T-helper 17 cell (primary cell): ENCODE data around the gene MAPKAP1. TPM values are rescaled to one million over a fixed set of nuclear protein-coding genes. Genes with fewer than 3 reads are reported as not detected.

ENCODE experiments used
- ATAC-seq: fragments of 150-1000 bp; cut with Tn5 transposase; 2 replicates; pipeline ENCODE4 v1.10.0; 2021; ENCODE audit warnings: mild to moderate bottlenecking, moderate library complexity
- DNase-seq, 3 donors: peaks; one replicate each; pipeline versions ENCODE4 v3.0.0 to v3.0.0-alpha.2; 2020 to 2021
- H3K9me3 ChIP-seq: one replicate; pipeline ENCODE4 v1.7.0; 2013; ENCODE audit warnings: low read length, mild to moderate bottlenecking; ENCODE audit not compliant: control insufficient read depth, poor library complexity, severe bottlenecking
- H3K27ac Mint-ChIP-seq: one replicate; pipeline ENCODE4 v1.8.0; 2022; ENCODE audit warnings: mild to moderate bottlenecking, moderate library complexity, mixed read lengths
- H3K27me3 Mint-ChIP-seq: one replicate; pipeline ENCODE4 v1.8.0; 2022; ENCODE audit warnings: mixed read lengths
- H3K36me3 Mint-ChIP-seq: one replicate; pipeline ENCODE4 v1.8.0; 2022; ENCODE audit warnings: low read depth, mixed read lengths
- H3K4me1 Mint-ChIP-seq: one replicate; pipeline ENCODE4 v1.8.0; 2022; ENCODE audit warnings: mild to moderate bottlenecking, mixed read lengths
- H3K4me3 Mint-ChIP-seq: one replicate; pipeline ENCODE4 v1.8.0; 2022; ENCODE audit warnings: mild to moderate bottlenecking, moderate library complexity, mixed read lengths
- total RNA-seq, 4 donors: library from RNA in 2 of 4; stranded (reverse) in 2 of 4; gene quantifications; one replicate each; pipeline ENCODE4 v1.2.3 and lab custom pipeline; 2022 to 2026

The MAPKAP1 gene
- total RNA-seq, 2 donors from 2014 or later, result 46.6 to 52.9 TPM

DNA sequence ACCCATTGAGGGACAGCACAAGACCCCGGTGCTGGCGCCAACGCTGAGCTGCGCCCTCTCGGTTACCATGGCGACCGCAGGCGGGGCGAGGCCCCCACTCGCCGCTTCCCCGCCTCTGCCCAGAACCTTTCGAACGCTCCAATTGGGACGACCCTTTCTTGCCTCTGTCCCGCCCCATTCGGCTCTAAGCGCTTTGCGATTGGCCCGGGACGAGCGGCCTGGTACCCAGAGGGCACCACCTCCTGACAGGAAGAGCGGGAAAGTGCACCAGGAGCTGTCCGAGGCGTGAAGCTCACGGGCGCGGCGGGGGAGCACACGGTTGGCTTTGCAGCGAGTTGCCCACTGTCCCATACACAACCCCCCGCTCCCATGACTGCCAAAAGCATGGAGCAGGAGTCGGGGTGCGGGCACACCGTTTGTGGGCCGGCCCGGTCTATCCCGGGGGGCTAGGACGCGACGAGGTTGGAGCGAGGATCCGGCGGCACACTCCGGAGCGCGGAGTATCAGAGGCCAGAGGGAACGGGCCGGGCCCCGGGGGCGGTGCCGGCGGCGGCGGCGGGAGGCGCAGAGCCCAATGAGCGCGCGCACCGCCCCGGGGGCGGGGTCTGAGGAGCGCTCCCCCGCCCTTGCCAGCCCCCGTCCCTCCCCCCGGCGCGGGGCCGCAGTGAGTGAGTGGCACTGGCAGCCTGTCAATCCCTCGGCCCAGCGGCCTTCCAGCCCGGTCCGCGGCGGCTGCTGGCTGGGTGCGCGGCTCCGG is 39.2 kb upstream of the MAPKAP1 start:
- H3K9me3 ChIP-seq, result no peaks in the 10 kb centered on the region
- ATAC-seq (peak; percentile 87), DNase-seq (peak; percentile 88 to 93 (median 89))
- H3K36me3 Mint-ChIP-seq, result no peaks in the 10 kb centered on the region
- H3K27ac Mint-ChIP-seq, result peak overlapping the region; percentile 93
- H3K27me3 Mint-ChIP-seq, result peaks cover 6% of the 10 kb centered on the region
- peak overlapping the region; percentile 96 for H3K4me3 Mint-ChIP-seq
- peaks cover 20% of the 10 kb centered on the region for H3K4me1 Mint-ChIP-seq

GRCh38 chr9:125745682-125746016 is 38.6 kb upstream of the MAPKAP1 start:
- peak overlapping the region; percentile 93 for H3K27ac Mint-ChIP-seq
- DNase-seq (no peak), ATAC-seq (no peak)
- H3K27me3 Mint-ChIP-seq, result peaks cover 6% of the 10 kb centered on the region
- H3K4me1 Mint-ChIP-seq, result peaks cover 17% of the 10 kb centered on the region
- H3K36me3 Mint-ChIP-seq, result no peaks in the 10 kb centered on the region
- peak overlapping the region; percentile 96 for H3K4me3 Mint-ChIP-seq
- no peaks in the 10 kb centered on the region for H3K9me3 ChIP-seq

- Mint-ChIP-seq H3K4me3 (peak overlapping the region; percentile 96), H3K27me3 (peaks cover 6% of the 10 kb centered on the region), H3K4me1 (peaks cover 16% of the 10 kb centered on the region), H3K36me3 (no peaks in the 10 kb centered on the region), H3K27ac (no peak overlapping the region)
- ATAC-seq (no peak), DNase-seq (no peak)
- no peaks in the 10 kb centered on the region for H3K9me3 ChIP-seq
Observed at GRCh38 chr9:125745018-125745417, 38.0 kb upstream of the MAPKAP1 start.

- DNase-seq (no peak), ATAC-seq (no peak)
- H3K9me3 ChIP-seq, result no peaks in the 10 kb centered on the region
- peaks cover 6% of the 10 kb centered on the region for H3K27me3 Mint-ChIP-seq
- H3K4me3 Mint-ChIP-seq, result no peak overlapping the region
- H3K36me3 Mint-ChIP-seq, result no peaks in the 10 kb centered on the region
- no peak overlapping the region for H3K27ac Mint-ChIP-seq
- H3K4me1 Mint-ChIP-seq, result peaks cover 16% of the 10 kb centered on the region
Observed at GRCh38 chr9:125744616-125745015, 37.6 kb upstream of the MAPKAP1 start.

DNA sequence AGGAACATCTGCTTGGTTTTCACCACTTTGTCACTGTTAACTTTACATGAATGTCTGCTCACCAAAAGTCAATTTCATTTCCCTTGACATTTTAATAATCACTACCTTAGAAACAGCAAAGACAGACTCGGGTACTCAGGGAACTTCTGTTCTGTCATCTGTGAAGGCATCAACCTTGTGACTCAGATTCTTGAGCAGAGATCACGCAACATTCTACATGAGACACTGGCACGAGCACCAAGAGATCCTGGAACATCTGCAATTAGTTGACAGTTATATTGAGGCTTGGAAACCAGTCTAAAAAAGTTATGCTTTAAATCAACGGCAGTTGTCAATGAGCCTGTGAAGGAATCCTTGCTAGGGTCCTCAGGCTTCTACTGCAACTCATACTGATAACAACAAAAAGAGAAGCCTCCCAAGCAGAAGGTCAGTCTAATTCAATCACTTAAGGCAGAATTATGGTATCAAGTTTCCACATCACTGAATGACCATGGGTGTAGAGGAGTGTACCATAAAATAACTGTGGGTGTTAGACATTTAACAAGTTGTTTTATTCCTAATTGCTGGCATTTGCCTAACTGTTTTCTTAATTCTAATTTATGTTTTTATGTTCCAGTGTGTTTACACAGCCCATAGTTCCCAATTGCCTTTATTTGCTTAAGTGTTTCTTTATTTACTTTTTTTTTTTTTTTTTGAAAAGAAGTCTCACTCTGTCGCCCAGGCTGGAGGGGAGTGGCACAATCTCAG is 36.8 kb upstream of the MAPKAP1 start:
- DNase-seq (no peak), ATAC-seq (no peak)
- Mint-ChIP-seq H3K27ac (no peak overlapping the region), H3K4me3 (no peak overlapping the region), H3K4me1 (peaks cover 11% of the 10 kb centered on the region), H3K36me3 (no peaks in the 10 kb centered on the region), H3K27me3 (peaks cover 6% of the 10 kb centered on the region)
- H3K9me3 ChIP-seq, result no peaks in the 10 kb centered on the region

DNA sequence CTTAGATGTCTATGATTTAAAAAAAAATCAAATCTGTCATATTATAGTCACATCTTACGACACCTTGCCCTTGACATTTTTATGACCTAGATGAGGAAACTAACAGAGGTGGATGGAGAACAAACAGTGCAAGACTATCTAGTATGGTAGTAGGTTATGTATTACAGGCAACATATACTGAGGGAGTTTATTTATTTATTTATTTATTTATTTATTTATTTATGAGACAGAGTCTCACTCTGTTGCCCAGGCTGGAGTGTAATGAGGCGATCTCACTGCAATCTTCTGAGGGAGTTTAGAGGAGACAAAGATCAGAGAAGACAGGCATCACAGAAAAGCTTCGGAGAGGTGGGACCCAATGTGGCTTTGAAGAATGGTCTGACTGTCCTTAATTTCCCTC is 35.6 kb upstream of the MAPKAP1 start:
- ATAC-seq (no peak), DNase-seq (no peak)
- H3K4me3 Mint-ChIP-seq, result no peak overlapping the region
- H3K27ac Mint-ChIP-seq, result no peak overlapping the region
- H3K27me3 Mint-ChIP-seq, result peaks cover 6% of the 10 kb centered on the region
- H3K4me1 Mint-ChIP-seq, result peaks cover 4% of the 10 kb centered on the region
- H3K9me3 ChIP-seq, result no peaks in the 10 kb centered on the region
- H3K36me3 Mint-ChIP-seq, result no peaks in the 10 kb centered on the region

GRCh38 chr9:125739436-125739835 is 32.4 kb upstream of the MAPKAP1 start:
- H3K4me3 Mint-ChIP-seq, result no peak overlapping the region
- H3K9me3 ChIP-seq, result no peaks in the 10 kb centered on the region
- H3K36me3 Mint-ChIP-seq, result peaks cover 2% of the 10 kb centered on the region
- H3K27me3 Mint-ChIP-seq, result peaks cover 12% of the 10 kb centered on the region
- no peak overlapping the region for H3K27ac Mint-ChIP-seq
- ATAC-seq, result no peak
- DNase-seq, result no peak
- H3K4me1 Mint-ChIP-seq, result no peaks in the 10 kb centered on the region

DNA sequence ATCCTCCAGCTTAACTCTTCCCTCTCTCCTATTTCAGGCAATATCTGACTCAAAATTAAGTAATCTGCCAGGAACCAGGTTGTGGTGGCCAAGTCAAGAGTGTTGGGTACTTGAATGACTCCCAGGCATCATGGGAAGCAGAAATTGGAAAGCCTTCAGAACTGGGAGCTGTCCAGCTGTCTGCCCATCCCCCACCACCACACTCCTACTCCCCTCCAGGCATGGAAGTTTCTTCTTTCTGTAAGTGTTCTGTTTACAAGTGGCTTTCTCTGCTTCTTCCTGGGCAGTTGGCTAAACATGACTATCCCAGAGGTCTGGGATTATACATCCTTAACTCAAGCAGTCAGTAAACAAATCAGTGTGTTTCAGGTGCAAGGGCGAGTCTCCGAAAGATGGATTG is 25.6 kb upstream of the MAPKAP1 start:
- no peak overlapping the region for H3K27ac Mint-ChIP-seq
- peaks cover 2% of the 10 kb centered on the region for H3K4me1 Mint-ChIP-seq
- no peak for DNase-seq
- peaks cover 12% of the 10 kb centered on the region for H3K27me3 Mint-ChIP-seq
- H3K9me3 ChIP-seq, result no peaks in the 10 kb centered on the region
- peaks cover 2% of the 10 kb centered on the region for H3K36me3 Mint-ChIP-seq
- no peak for ATAC-seq
- H3K4me3 Mint-ChIP-seq, result no peak overlapping the region

DNA sequence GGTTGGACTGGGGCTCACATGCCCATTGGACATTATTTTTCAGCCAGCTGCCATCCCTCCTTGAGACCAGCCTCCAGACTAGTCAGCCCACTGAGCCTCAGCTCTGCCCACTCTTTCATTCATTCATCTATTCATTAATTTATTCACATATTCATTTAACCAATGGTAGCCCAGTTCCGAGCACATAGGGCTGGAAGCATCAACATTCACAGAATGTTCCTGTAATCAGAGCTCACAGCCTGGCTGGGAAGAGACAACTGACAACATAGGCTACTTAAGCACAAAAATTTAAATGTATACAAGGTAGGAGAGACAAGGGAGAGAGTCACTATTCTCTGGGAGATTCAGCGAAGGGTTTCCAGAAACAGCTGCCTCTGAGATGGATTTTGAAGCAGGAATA is 23.2 kb upstream of the MAPKAP1 start:
- H3K4me1 Mint-ChIP-seq, result peaks cover 2% of the 10 kb centered on the region
- no peak overlapping the region for H3K27ac Mint-ChIP-seq
- H3K27me3 Mint-ChIP-seq, result peaks cover 6% of the 10 kb centered on the region
- H3K9me3 ChIP-seq, result no peaks in the 10 kb centered on the region
- no peak for DNase-seq
- H3K4me3 Mint-ChIP-seq, result no peak overlapping the region
- no peaks in the 10 kb centered on the region for H3K36me3 Mint-ChIP-seq
- ATAC-seq, result no peak

DNA sequence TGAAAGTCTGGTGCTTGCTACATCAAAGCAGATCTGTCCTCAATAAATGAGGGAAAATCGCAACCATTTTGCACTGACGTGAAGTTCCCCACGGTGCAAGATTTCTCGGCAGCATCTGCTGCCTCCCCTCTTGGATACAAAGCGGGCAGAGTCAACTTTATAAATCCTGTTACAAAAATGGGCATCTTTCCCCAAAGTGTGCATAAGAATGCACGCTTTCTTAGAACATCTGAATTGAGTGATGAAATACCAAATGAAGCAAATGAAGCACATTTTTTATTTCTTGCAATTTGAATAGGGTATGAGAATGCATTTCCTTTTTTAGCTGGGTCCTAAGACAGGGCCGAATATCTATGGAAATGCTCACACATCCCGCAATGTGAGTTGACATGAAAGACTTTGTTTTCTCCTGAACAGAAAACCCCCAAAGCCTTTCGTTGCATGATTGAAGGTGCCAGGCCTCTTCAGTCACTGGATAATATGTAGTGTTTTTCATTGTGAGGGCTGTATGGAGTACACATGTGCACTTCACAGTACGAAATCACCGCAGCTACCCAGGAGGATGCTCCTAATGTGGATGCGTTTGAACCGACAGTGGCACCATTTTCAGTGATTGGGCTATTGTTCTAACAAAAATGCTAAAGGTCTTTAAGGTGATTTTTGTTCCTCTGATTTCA is 19.6 kb upstream of the MAPKAP1 start:
- ATAC-seq, result no peak
- Mint-ChIP-seq H3K27ac (no peak overlapping the region), H3K27me3 (peaks cover 8% of the 10 kb centered on the region), H3K36me3 (no peaks in the 10 kb centered on the region), H3K4me3 (no peak overlapping the region), H3K4me1 (no peaks in the 10 kb centered on the region)
- no peak for DNase-seq
- H3K9me3 ChIP-seq, result no peaks in the 10 kb centered on the region

DNA sequence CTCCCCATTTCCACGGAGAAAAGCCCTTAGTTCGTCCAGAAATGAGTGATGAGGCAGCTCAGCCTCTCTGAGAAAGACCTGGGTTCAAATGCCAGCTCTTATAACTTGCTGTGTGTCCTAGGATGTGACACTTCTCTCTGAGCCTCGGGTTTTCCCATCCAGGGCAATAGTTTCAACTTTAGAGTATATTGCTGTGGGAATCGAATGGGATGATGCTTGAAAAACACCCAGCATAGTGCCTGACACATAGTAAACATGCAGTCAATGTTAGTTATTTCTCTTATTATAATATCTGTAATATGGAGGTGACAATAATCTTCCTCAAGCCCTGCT is 430 bp upstream of the MAPKAP1 start:
- DNase-seq, result no peak
- H3K36me3 Mint-ChIP-seq, result no peaks in the 10 kb centered on the region
- peak overlapping the region; percentile 87 for H3K4me3 Mint-ChIP-seq
- peaks cover 6% of the 10 kb centered on the region for H3K27me3 Mint-ChIP-seq
- no peaks in the 10 kb centered on the region for H3K9me3 ChIP-seq
- peaks cover 29% of the 10 kb centered on the region for H3K4me1 Mint-ChIP-seq
- peak overlapping the region; percentile 69 for H3K27ac Mint-ChIP-seq
- no peak for ATAC-seq

DNA sequence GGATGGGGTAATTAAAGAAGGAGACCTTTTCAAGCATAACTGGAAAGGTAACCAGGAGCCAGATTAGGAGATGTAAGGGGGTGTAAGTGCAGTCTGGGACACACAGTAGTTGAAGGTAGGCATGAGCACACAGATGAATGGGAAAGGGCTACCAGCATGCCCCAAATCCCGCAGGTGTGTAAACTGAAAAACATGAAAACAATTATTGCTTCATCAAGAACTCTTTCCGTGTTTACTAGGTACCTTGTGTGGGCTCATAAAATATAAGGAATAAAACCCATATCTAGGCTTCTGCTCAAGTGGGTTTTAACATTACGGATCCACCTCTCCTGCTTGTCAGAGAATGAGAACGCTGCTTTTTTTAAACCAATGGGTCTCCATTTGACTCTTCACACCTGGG is 1.1 kb downstream of the MAPKAP1 start:
- H3K4me1 Mint-ChIP-seq, result peaks cover 34% of the 10 kb centered on the region
- H3K9me3 ChIP-seq, result no peaks in the 10 kb centered on the region
- no peak for DNase-seq
- ATAC-seq, result no peak
- H3K27ac Mint-ChIP-seq, result peak overlapping the region; percentile 69
- H3K4me3 Mint-ChIP-seq, result peak overlapping the region; percentile 60
- peaks cover 6% of the 10 kb centered on the region for H3K27me3 Mint-ChIP-seq
- H3K36me3 Mint-ChIP-seq, result no peaks in the 10 kb centered on the region

- no peaks in the 10 kb centered on the region for H3K27me3 Mint-ChIP-seq
- DNase-seq (no peak), ATAC-seq (no peak)
- no peaks in the 10 kb centered on the region for H3K9me3 ChIP-seq
- H3K4me3 Mint-ChIP-seq, result no peak overlapping the region
- H3K4me1 Mint-ChIP-seq, result peaks cover 36% of the 10 kb centered on the region
- no peak overlapping the region for H3K27ac Mint-ChIP-seq
- H3K36me3 Mint-ChIP-seq, result no peaks in the 10 kb centered on the region
Observed at GRCh38 chr9:125703662-125704061, 3.3 kb downstream of the MAPKAP1 start.
